Stomach (tissue), 9 donors: ENCODE measurements around the gene KRTAP5-2. TPM values are rescaled to one million over a fixed set of nuclear protein-coding genes. Genes with fewer than 3 reads are reported as not detected.
"Not testable (repeated sequence)": the region's sequence is repeated elsewhere in the genome, so short reads cannot be mapped to it uniquely, and the experiment has no call there.

Source experiments
- DNase-seq, 2 donors: peaks; one replicate each; pipeline versions ENCODE4 v3.0.0 to v3.0.0-alpha.2; 2013 to 2019
- H3K27ac ChIP-seq, 5 donors: fragments of 200-600 bp in 4 of 5; sonication (generic) in 4 of 5; one replicate each; pipeline ENCODE4 v1.5.1; 2013 to 2019; ENCODE audit warnings: mild to moderate bottlenecking in 1 of 5, moderate library complexity in 1 of 5
- H3K27me3 ChIP-seq, 3 donors: fragments of 200-600 bp; sonication (generic); one replicate each; pipeline ENCODE4 v1.5.1; 2017 to 2019; ENCODE audit warnings: mixed run types in 1 of 3
- H3K36me3 ChIP-seq, 4 donors: fragments of 200-600 bp; sonication (generic); 1 replicate in 3 of 4; 2 replicates in 1 of 4; pipeline ENCODE4 v1.5.1; 2016 to 2019
- H3K4me1 ChIP-seq, 4 donors: fragments of 200-600 bp; sonication (generic); one replicate each; pipeline ENCODE4 v1.5.1; 2016 to 2019
- H3K4me3 ChIP-seq, 4 donors: fragments of 200-600 bp; sonication (generic) in 3 of 4; one replicate each; pipeline ENCODE4 v1.5.1; 2016 to 2019; ENCODE audit warnings: mild to moderate bottlenecking in 1 of 4
- H3K9me3 ChIP-seq, 4 donors: fragments of 200-600 bp; sonication (generic); one replicate each; pipeline ENCODE4 v1.5.1; 2016 to 2019
- CTCF ChIP-seq, 7 experiments: fragments of 450-650 bp in 4 of 7; fragments of 200-600 bp in 3 of 7; sonication (generic) in 3 of 7; IDR thresholded peaks; one replicate each; pipeline ENCODE4 v1.5.1; 2016 to 2019; ENCODE audit warnings: antibody characterized with exemption in 7 of 7, control low read depth in 2 of 7, mild to moderate bottlenecking in 1 of 7
- EP300 ChIP-seq: sonication (generic); formaldehyde crosslinking; IDR thresholded peaks from one replicate; pipeline ENCODE4 v1.6.1; 2017; ENCODE audit warnings: antibody characterized with exemption
- POLR2A ChIP-seq, 4 donors: fragments of 450-650 bp; IDR thresholded peaks; one replicate each; pipeline ENCODE4 v1.6.1; 2016; ENCODE audit warnings: antibody characterized with exemption in 4 of 4, control low read depth in 2 of 4, mild to moderate bottlenecking in 1 of 4, moderate library complexity in 1 of 4
- POLR2AphosphoS5 ChIP-seq, 3 donors: sonication (generic); formaldehyde crosslinking; IDR thresholded peaks; one replicate each; pipeline ENCODE4 v1.6.1; 2016; ENCODE audit warnings: antibody characterized with exemption in 3 of 3
- WGBS, 5 donors: extraction: QIAGEN DNeasy Blood & Tissue Kit in 3 of 5; methylation state at CpG; one replicate each; pipeline versions ENCODE4 v1.1.5 to v1.1.7; 2013 to 2018; 5-methylcytosine and 5-hydroxymethylcytosine counted together
- intact Hi-C: fragments of 100-400 bp; cut with DNase I; formaldehyde crosslinking; loops from one replicate; pipeline ENCODE4 v1.15.1; 2023; ENCODE audit warnings: low total_unique reads
- polyA plus RNA-seq, 3 donors: library from polyadenylated mRNA; stranded (reverse); fragments of 200-250 nt; gene quantifications; one replicate each; pipeline ENCODE4 v1.2.3, GENCODE V29; 2013
- total RNA-seq, 5 donors: library from RNA; depleted of rRNA; stranded (reverse); fragments of >200 nt; gene quantifications; one replicate each; pipeline versions ENCODE4 v1.1.0 to v1.2.3, GENCODE V29; 2014 to 2016
- donor health status: healthy with polysubstance abuse.
- donor health status: Bipolar disorder and iron deficiency.
- donor health status: healthy.

The KRTAP5-2 gene
- total and polyA plus RNA-seq, 8 donors, result not detected

GRCh38 chr11:1618231-1618630, 20.1 kb upstream of the KRTAP5-2 start:
- WGBS, 5 donors, result 71 to 90% (median 84%) methylated on average over 10 of the region's 10 CpGs
- TF ChIP-seq POLR2A (IDR thresholded peaks at IDR 0.05), result no peak
- TF ChIP-seq POLR2AphosphoS5 (IDR thresholded peaks at IDR 0.05), result no peak
- no peak for TF ChIP-seq CTCF (IDR thresholded peaks at IDR 0.05)
- TF ChIP-seq EP300, result no peak
- Histone ChIP-seq H3K4me3 (no peak overlapping the region), H3K9me3 (no peaks in the 10 kb centered on the region), H3K27ac (no peak overlapping the region), H3K4me1 (no peaks in the 10 kb centered on the region), H3K27me3 (peaks cover 0 to 64% (median 3%) of the 10 kb centered on the region in 3 donors), H3K36me3 (no peaks in the 10 kb centered on the region)
- intact Hi-C loops, result no loop called here
- DNase-seq, result no peak

GRCh38 chr11:1608363-1608762, 10.3 kb upstream of the KRTAP5-2 start, which contains the start of gene KRTAP5-3:
KRTAP5-3 (minus strand) TSS chr11:1608463; CDS start chr11:1608385, 78 bp downstream.
- H3K4me1 ChIP-seq, result no peaks in the 10 kb centered on the region
- H3K4me3 ChIP-seq, result no peak within 1 kb of the TSS
- H3K36me3 ChIP-seq, result no peaks in the 10 kb centered on the region
- no peak within 1 kb of the TSS for H3K27ac ChIP-seq
- 56 to 66% (median 62%) methylated on average over 4 of the region's 4 CpGs for WGBS, 5 donors
- DNase-seq, result no peak
- peaks cover 0 to 62% (median 17%) of the 10 kb centered on the region in 3 donors for H3K27me3 ChIP-seq
- intact Hi-C loops, result no loop called here
- H3K9me3 ChIP-seq, result no peaks in the 10 kb centered on the region
- no peak for TF ChIP-seq POLR2A (IDR thresholded peaks at IDR 0.05)
- TF ChIP-seq POLR2AphosphoS5 (IDR thresholded peaks at IDR 0.05), result no peak
- TF ChIP-seq EP300, result no peak
- no peak for TF ChIP-seq CTCF (IDR thresholded peaks at IDR 0.05)

DNA sequence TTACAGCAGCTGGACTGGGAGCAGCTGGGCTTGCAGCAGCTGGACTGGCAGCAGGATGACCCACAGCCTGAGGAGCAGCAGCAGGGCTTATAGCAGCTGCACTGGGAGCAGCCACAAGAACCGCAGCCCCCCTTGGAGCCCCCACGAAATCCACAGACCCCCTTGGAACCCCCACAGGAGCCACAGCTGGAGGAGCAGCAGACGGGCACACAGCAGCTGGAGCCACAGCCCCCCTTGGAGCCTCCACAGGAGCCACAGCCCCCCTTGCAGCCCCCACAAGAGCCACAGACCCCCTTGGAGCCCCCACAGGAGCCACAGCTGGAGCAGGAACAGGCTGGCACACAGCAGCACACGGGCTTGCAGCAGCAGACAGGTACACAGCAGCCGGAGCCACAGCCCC, 9.8 kb upstream of the KRTAP5-2 start:
- 47 to 100% (median 53%) methylated on average over 1 to 5 of the region's 5 CpGs for WGBS, 5 donors
- not testable (repeated sequence) for DNase-seq

GRCh38 chr11:1607156-1607845, 9.2 kb upstream of the KRTAP5-2 start:
- peaks cover 0 to 72% (median 17%) of the 10 kb centered on the region in 3 donors for H3K27me3 ChIP-seq
- H3K27ac ChIP-seq, H3K9me3 ChIP-seq, H3K36me3 ChIP-seq, H3K4me3 ChIP-seq, H3K4me1 ChIP-seq, intact Hi-C loops, DNase-seq: not testable (repeated sequence)
- 26 to 39% (median 30%) methylated on average over 17 to 18 of the region's 18 CpGs for WGBS, 5 donors

More for the DNA sequence above, 9.8 kb upstream of the KRTAP5-2 start:
- H3K27ac ChIP-seq, H3K4me3 ChIP-seq, H3K36me3 ChIP-seq, intact Hi-C loops, H3K9me3 ChIP-seq, H3K4me1 ChIP-seq: not testable (repeated sequence)
- H3K27me3 ChIP-seq, result peaks cover 0 to 66% (median 17%) of the 10 kb centered on the region in 3 donors

- H3K4me3 ChIP-seq, H3K36me3 ChIP-seq, H3K9me3 ChIP-seq, DNase-seq, H3K4me1 ChIP-seq, H3K27ac ChIP-seq, intact Hi-C loops: not testable (repeated sequence)
- peaks cover 0 to 74% (median 17%) of the 10 kb centered on the region in 3 donors for H3K27me3 ChIP-seq
- WGBS, 5 donors, result 66 to 81% (median 77%) methylated on average over 13 of the region's 13 CpGs
Observed at GRCh38 chr11:1605923-1606322, 7.8 kb upstream of the KRTAP5-2 start.

DNA sequence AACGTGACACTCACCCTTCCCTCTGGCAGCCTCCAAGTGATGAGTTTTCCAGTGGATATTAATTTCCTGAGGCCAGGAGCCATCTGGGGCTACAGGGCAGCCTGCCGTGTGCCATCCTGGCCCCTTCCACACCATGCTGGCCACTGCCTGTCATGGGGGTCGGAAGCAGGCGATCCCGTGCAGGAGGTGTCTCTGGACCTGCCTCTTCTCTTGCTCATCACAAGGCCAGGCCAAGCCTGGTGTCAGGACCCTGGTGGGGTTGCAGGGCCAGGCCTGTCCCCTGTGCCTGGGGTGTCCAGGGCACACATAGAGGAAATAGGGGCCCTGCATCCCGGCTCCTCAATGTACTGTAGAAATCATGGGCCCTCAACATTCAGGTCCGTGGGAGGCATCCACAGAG, 6.6 kb upstream of the KRTAP5-2 start:
- intact Hi-C loops, result no loop called here
- no peak overlapping the region for H3K27ac ChIP-seq
- H3K4me1 ChIP-seq, result no peaks in the 10 kb centered on the region
- TF ChIP-seq POLR2AphosphoS5 (IDR thresholded peaks at IDR 0.05), result no peak
- TF ChIP-seq EP300, result no peak
- no peak for TF ChIP-seq POLR2A (IDR thresholded peaks at IDR 0.05)
- no peak for TF ChIP-seq CTCF (IDR thresholded peaks at IDR 0.05)
- WGBS, 5 donors, result 77 to 94% (median 85%) methylated on average over 5 to 7 of the region's 7 CpGs
- H3K9me3 ChIP-seq, result no peaks in the 10 kb centered on the region
- no peaks in the 10 kb centered on the region for H3K36me3 ChIP-seq
- DNase-seq, result no peak
- no peak overlapping the region for H3K4me3 ChIP-seq
- H3K27me3 ChIP-seq, result peaks cover 0 to 69% (median 17%) of the 10 kb centered on the region in 3 donors
